H1 (cell line): ENCODE measurements around the gene MIDN. TPM values are rescaled to one million over a fixed set of nuclear protein-coding genes. Genes with fewer than 3 reads are reported as not detected.

Experiments used
- CTCF ChIA-PET: fragments of 300-600 bp; sonication (Branson Sonifier 250); formaldehyde crosslinking; loops from one replicate; lab custom pipeline; 2021; ENCODE audit not compliant: partially characterized antibody; lab: Charles Lee
- POLR2A ChIA-PET: fragments of 300-600 bp; sonication (Branson Sonifier 250); formaldehyde crosslinking; loops from one replicate; lab custom pipeline; 2021; ENCODE audit warnings: inconsistent platforms; ENCODE audit not compliant: partially characterized antibody; lab: Charles Lee
- DNase-seq, 2 experiments: peaks; one replicate each; pipeline versions ENCODE4 v3.0.0 to v3.0.0-alpha.2; 2010 to 2022; ENCODE audit warnings: low spot score in 2 of 2, low read depth in 1 of 2, mixed read lengths in 1 of 2
- FAIRE-seq: peaks from 2 replicates; lab custom pipeline; 2011; peaks lifted over from hg19 to GRCh38; lab: Jason Lieb, UNC
- H2AFZ ChIP-seq: 2 replicates; pipeline ENCODE4 v1.8.1; 2012; ENCODE audit warnings: low read length, inconsistent platforms
- H2AK5ac ChIP-seq: 2 replicates; pipeline ENCODE4 v1.6.1; 2013; ENCODE audit warnings: low read depth, low read length
- H2BK120ac ChIP-seq: replicated peaks from 2 replicates; pipeline ENCODE3; 2013; ENCODE audit warnings: low read depth, low read length, inconsistent platforms
- H2BK12ac ChIP-seq: 2 replicates; pipeline ENCODE4 v1.6.1; 2013; ENCODE audit warnings: low read depth, low read length
- H2BK15ac ChIP-seq: 2 replicates; pipeline ENCODE4 v1.6.1; 2013; ENCODE audit warnings: low read length
- H2BK20ac ChIP-seq: 2 replicates; pipeline ENCODE4 v1.6.1; 2013; ENCODE audit warnings: low read length
- H2BK5ac ChIP-seq: 2 replicates; pipeline ENCODE4 v1.6.1; 2013; ENCODE audit warnings: low read depth, low read length
- H3K14ac ChIP-seq: 2 replicates; pipeline ENCODE4 v1.6.1; 2013; ENCODE audit warnings: inconsistent platforms; ENCODE audit not compliant: insufficient read length
- H3K18ac ChIP-seq: 2 replicates; pipeline ENCODE4 v1.6.1; 2013; ENCODE audit warnings: low read length; ENCODE audit errors: extremely low read depth
- H3K23ac ChIP-seq: 2 replicates; pipeline ENCODE4 v1.6.1; 2013; ENCODE audit warnings: inconsistent platforms; ENCODE audit not compliant: insufficient read length
- H3K23me2 ChIP-seq: 2 replicates; pipeline ENCODE4 v1.6.1; 2013; ENCODE audit warnings: low read depth, low read length
- H3K27ac ChIP-seq: 2 replicates; pipeline ENCODE4 v1.6.1; 2011; ENCODE audit warnings: low read depth, low read length, inconsistent platforms
- H3K27me3 ChIP-seq, 4 experiments: replicated peaks in 1 of 4; 1 replicate in 1 of 4; 2 replicates in 3 of 4; pipeline versions ENCODE4 v1.6.1 to v1.8.1; 2011 to 2013; ENCODE audit warnings: low read length in 3 of 4, mild to moderate bottlenecking in 3 of 4, inconsistent platforms in 2 of 4, mixed read lengths in 2 of 4, moderate library complexity in 1 of 4; ENCODE audit not compliant: control insufficient read depth in 3 of 4, insufficient read depth in 3 of 4; ENCODE audit errors: extremely low read depth in 1 of 4
- H3K36me3 ChIP-seq, 4 experiments: 2 replicates each; pipeline versions ENCODE4 v1.6.1 to v1.8.1; 2011 to 2013; ENCODE audit warnings: mild to moderate bottlenecking in 4 of 4, low read length in 3 of 4, moderate library complexity in 2 of 4, control low read depth in 1 of 4, inconsistent platforms in 1 of 4; ENCODE audit not compliant: insufficient read depth in 4 of 4, control insufficient read depth in 2 of 4
- H3K4ac ChIP-seq: replicated peaks from 2 replicates; pipeline ENCODE3; 2013; ENCODE audit warnings: low read length, low read depth, mixed read lengths, inconsistent platforms; ENCODE audit not compliant: insufficient read length
- H3K4me1 ChIP-seq, 4 experiments: replicated peaks in 1 of 4; 1 replicate in 1 of 4; 2 replicates in 3 of 4; pipeline versions ENCODE4 v1.6.1 to v1.8.1; 2011 to 2013; ENCODE audit warnings: low read length in 3 of 4, inconsistent platforms in 2 of 4, mixed read lengths in 1 of 4; ENCODE audit not compliant: insufficient read depth in 4 of 4, control insufficient read depth in 3 of 4
- H3K4me2 ChIP-seq, 2 experiments: 2 replicates each; pipeline versions ENCODE4 v1.6.1 to v1.8.1; 2011 to 2013; ENCODE audit warnings: low read depth in 2 of 2, low read length in 2 of 2, control low read depth in 1 of 2, inconsistent platforms in 1 of 2, mild to moderate bottlenecking in 1 of 2; ENCODE audit not compliant: insufficient read depth in 1 of 2
- H3K4me3 ChIP-seq, 4 experiments: fragments of 200-600, 300-600 bp in 1 of 4; sonication (generic), shearing (Covaris generic), sonication (Bioruptor Twin) in 1 of 4; 2 replicates each; pipeline versions ENCODE4 v1.5.1 to v1.8.1; 2011 to 2016; ENCODE audit warnings: low read length in 4 of 4, low read depth in 3 of 4, control low read depth in 2 of 4, inconsistent platforms in 2 of 4, mild to moderate bottlenecking in 2 of 4, mixed read lengths in 1 of 4, moderate library complexity in 1 of 4; ENCODE audit not compliant: insufficient read depth in 2 of 4; ENCODE audit errors: extremely low read depth in 1 of 4
- H3K56ac ChIP-seq: replicated peaks from 2 replicates; pipeline ENCODE3; 2013; ENCODE audit warnings: low read depth, mild to moderate bottlenecking, mixed read lengths, low read length, inconsistent platforms; ENCODE audit not compliant: insufficient read length
- H3K79me1 ChIP-seq: 2 replicates; pipeline ENCODE4 v1.6.1; 2013; ENCODE audit warnings: low read depth, low read length, control low read depth
- H3K79me2 ChIP-seq, 2 experiments: 2 replicates each; pipeline versions ENCODE4 v1.6.1 to v1.8.1; 2012 to 2013; ENCODE audit warnings: low read length in 2 of 2, mild to moderate bottlenecking in 2 of 2, inconsistent platforms in 1 of 2; ENCODE audit not compliant: insufficient read depth in 2 of 2, control insufficient read depth in 1 of 2
- H3K9ac ChIP-seq, 4 experiments: replicated peaks in 1 of 4; 1 replicate in 1 of 4; 2 replicates in 3 of 4; pipeline versions ENCODE4 v1.6.1 to v1.8.1; 2011 to 2013; ENCODE audit warnings: low read depth in 3 of 4, low read length in 3 of 4, control low read depth in 2 of 4, mild to moderate bottlenecking in 2 of 4, moderate library complexity in 2 of 4, inconsistent platforms in 1 of 4; ENCODE audit errors: extremely low read depth in 1 of 4
- H3K9me3 ChIP-seq, 2 experiments: 2 replicates each; pipeline versions ENCODE4 v1.6.1 to v1.8.1; 2012 to 2013; ENCODE audit warnings: mild to moderate bottlenecking in 2 of 2, moderate library complexity in 2 of 2, control low read depth in 1 of 2, inconsistent platforms in 1 of 2, low read depth in 1 of 2, low read length in 1 of 2, mixed read lengths in 1 of 2; ENCODE audit not compliant: insufficient read depth in 2 of 2
- H4K20me1 ChIP-seq, 2 experiments: replicated peaks in 1 of 2; 2 replicates each; pipeline versions ENCODE3 to v1.8.1; 2011 to 2013; ENCODE audit warnings: inconsistent platforms in 2 of 2, low read length in 2 of 2, mild to moderate bottlenecking in 1 of 2; ENCODE audit not compliant: insufficient read depth in 2 of 2, control insufficient read depth in 1 of 2
- H4K5ac ChIP-seq: 2 replicates; pipeline ENCODE4 v1.6.1; 2013; ENCODE audit warnings: low read length, low read depth, mixed read lengths, inconsistent platforms; ENCODE audit not compliant: insufficient read length
- H4K8ac ChIP-seq: 2 replicates; pipeline ENCODE4 v1.8.0; 2013; ENCODE audit warnings: mild to moderate bottlenecking, moderate library complexity, low read length, inconsistent platforms; ENCODE audit not compliant: insufficient read depth; ENCODE audit errors: extremely low read depth
- H4K91ac ChIP-seq: replicated peaks from 2 replicates; pipeline ENCODE3; 2013; ENCODE audit warnings: low read length, mixed read lengths, inconsistent platforms; ENCODE audit not compliant: insufficient read length
- CBX5 ChIP-seq: fragments of 300-800, 300-1000 bp; sonication (generic); IDR thresholded peaks from 2 replicates; pipeline ENCODE4 v1.7.1; 2016; ENCODE audit warnings: antibody characterized with exemption, low read length, low read depth
- POLR2AphosphoS5 ChIP-seq: IDR thresholded peaks from 2 replicates; pipeline ENCODE4 v1.6.1; 2011; ENCODE audit warnings: low read depth, low read length
- RAD21 ChIP-seq, 2 experiments: IDR thresholded peaks in 1 of 2; conservative IDR thresholded peaks in 1 of 2; 2 replicates each; pipeline ENCODE4 v1.6.1; 2011; ENCODE audit warnings: low read depth in 2 of 2, low read length in 2 of 2, improper control_type of control experiment in 1 of 2, inconsistent platforms in 1 of 2, mild to moderate bottlenecking in 1 of 2, moderate library complexity in 1 of 2
- RNF2 ChIP-seq: fragments of 200-900, 300-1000 bp; sonication (generic); IDR thresholded peaks from 2 replicates; pipeline ENCODE4 v1.7.1; 2016; ENCODE audit warnings: borderline replicate concordance, low read depth, mild to moderate bottlenecking, antibody characterized with exemption, low read length; ENCODE audit not compliant: poor library complexity, severe bottlenecking; ENCODE audit errors: missing control alignments
- SAP30 ChIP-seq: fragments of 300-600 bp; sonication (generic); IDR thresholded peaks from 2 replicates; pipeline ENCODE4 v1.7.1; 2012; ENCODE audit warnings: low read length, moderate library complexity, mild to moderate bottlenecking, inconsistent platforms; ENCODE audit not compliant: insufficient read depth, insufficient replicate concordance
- SIN3A ChIP-seq, 2 experiments: IDR thresholded peaks in 1 of 2; conservative IDR thresholded peaks in 1 of 2; 2 replicates each; pipeline ENCODE4 v1.6.1; 2011 to 2012; ENCODE audit warnings: low read length in 2 of 2, improper control_type of control experiment in 1 of 2, low read depth in 1 of 2, mild to moderate bottlenecking in 1 of 2
- WGBS, 2 experiments: shearing (Covaris generic) in 1 of 2; methylation state at CpG; one replicate each; pipeline versions ENCODE4 v1.1.6 to v1.1.7; 2013 to 2015; ENCODE audit warnings: low lambda C conversion rate in 2 of 2, mixed read lengths in 2 of 2, inconsistent platforms in 1 of 2, low coverage in 1 of 2, missing lambda C conversion rate in 1 of 2; ENCODE audit not compliant: insufficient replicate concordance in 2 of 2, insufficient coverage in 1 of 2, insufficient read length in 1 of 2; ENCODE audit errors: extremely low coverage in 1 of 2, missing lambda C conversion rate in 1 of 2; 5-methylcytosine and 5-hydroxymethylcytosine counted together
- polyA plus RNA-seq, 7 experiments: library from polyadenylated mRNA; depleted of rRNA in 3 of 7; stranded (reverse) in 5 of 7; unstranded in 2 of 7; fragments of >200 nt in 5 of 7; fragments of 200-250 nt in 2 of 7; gene quantifications; 1 replicate in 5 of 7; 2 replicates in 1 of 7; 4 replicates in 1 of 7; pipeline versions ENCODE4 v1.2.1 to v1.2.3, GENCODE V29; 2011 to 2013; ENCODE audit warnings: missing spikeins in 2 of 7, mixed read lengths in 2 of 7
- total RNA-seq: library from RNA; stranded (reverse); fragmentation: NEBNext Ultra II Directional; extraction: Animal tissue kit (Norgen Biotek cat#: 25700); gene quantifications from 2 replicates; pipeline ENCODE4 v1.2.1, GENCODE V29; 2021
- TF ChIP-seq, protein P1 (sequence below): IDR thresholded peaks from 2 replicates; pipeline ENCODE4 v1.6.1; 2012; ENCODE audit warnings: inconsistent platforms
- TF ChIP-seq, protein P2 (sequence below): IDR thresholded peaks from 2 replicates; pipeline ENCODE4 v1.6.1; 2012; ENCODE audit warnings: inconsistent platforms

MIDN gene
- total and polyA plus RNA-seq, 2 of the 8 experiments (the other 6 are each of a cell fraction or from before 2014, with no cell fraction given) = 39.8 to 159 TPM

DNA sequence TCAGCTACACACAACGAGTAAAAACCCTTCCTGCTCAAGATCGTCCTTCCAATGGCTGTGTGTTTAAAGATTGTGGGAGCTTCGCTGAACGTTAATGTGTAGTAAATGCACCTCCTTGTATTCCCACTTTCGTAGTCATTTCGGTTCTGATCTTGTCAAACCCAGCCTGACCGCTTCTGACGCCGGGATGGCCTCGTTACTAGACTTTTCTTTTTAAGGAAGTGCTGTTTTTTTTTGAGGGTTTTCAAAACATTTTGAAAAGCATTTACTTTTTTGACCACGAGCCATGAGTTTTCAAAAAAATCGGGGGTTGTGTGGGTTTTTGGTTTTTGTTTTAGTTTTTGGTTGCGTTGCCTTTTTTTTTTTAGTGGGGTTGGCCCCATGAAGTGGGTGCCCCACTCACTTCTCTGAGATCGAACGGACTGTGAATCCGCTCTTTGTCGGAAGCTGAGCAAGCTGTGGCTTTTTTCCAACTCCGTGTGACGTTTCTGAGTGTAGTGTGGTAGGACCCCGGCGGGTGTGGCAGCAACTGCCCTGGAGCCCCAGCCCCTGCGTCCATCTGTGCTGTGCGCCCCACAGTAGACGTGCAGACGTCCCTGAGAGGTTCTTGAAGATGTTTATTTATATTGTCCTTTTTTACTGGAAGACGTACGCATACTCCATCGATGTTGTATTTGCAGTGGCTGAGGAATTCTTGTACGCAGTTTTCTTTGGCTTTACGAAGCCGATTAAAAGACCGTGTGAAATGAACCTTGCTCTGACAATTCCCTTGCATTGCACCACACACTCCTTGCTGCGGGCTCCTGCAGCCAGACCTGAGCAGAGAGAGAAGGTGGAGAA is 24.3 kb downstream of the MIDN start:
- Histone ChIP-seq H3K9me3 (no peaks in the 10 kb centered on the region), H3K79me2 (peaks cover 5 to 38% of the 10 kb centered on the region in 2 experiments), H3K4ac (no peak overlapping the region), H3K4me3 (no peak overlapping the region), H3K23ac (no peak overlapping the region), H4K5ac (no peak overlapping the region), H2BK5ac (no peak overlapping the region), H4K91ac (no peak overlapping the region), H3K18ac (no peak overlapping the region), H2BK120ac (no peak overlapping the region), H2BK15ac (no peak overlapping the region), H3K14ac (no peak overlapping the region), H2BK20ac (no peak overlapping the region), H3K4me2 (peak overlapping the region in 1 of 2 experiments; percentile 80; a peak in 1 of 4 replicates), H4K8ac (peak overlapping the region; percentile 36; the same call in 1 of the 2 replicates), H3K9ac (no peak overlapping the region), H2BK12ac (no peak overlapping the region), H2AFZ (no peak overlapping the region), H4K20me1 (peaks cover 7 to 23% of the 10 kb centered on the region in 2 experiments), H3K23me2 (peaks cover 18% of the 10 kb centered on the region; the same call in 1 of the 2 replicates), H3K36me3 (peaks cover 33 to 46% (median 41%) of the 10 kb centered on the region in 4 experiments), H2AK5ac (no peak overlapping the region), H3K4me1 (peaks cover 4 to 38% (median 31%) of the 10 kb centered on the region in 4 experiments), H3K79me1 (peaks cover 22% of the 10 kb centered on the region), H3K56ac (no peak overlapping the region), H3K27ac (no peak overlapping the region), H3K27me3 (peaks cover 0 to 3% (median 2%) of the 10 kb centered on the region in 4 experiments; a peak in 3 of 7 replicates)
- WGBS, 2 experiments = 93% methylated on average over 33 of the region's 33 CpGs; no CpG with 5 or more reads in 1 of the 2 experiments
- ChIA-PET POLR2A (interaction anchor here (0.6 to 11.4 kb wide), 26 partner anchors 11 to 423 kb away, joined by 3 to 331 read pairs (median 4); partner anchors contain the start of genes ATP5F1D, CBARP, CIRBP and GPX4), CTCF (interaction anchor here (0.6 to 3.1 kb wide), 3 partner anchors 11 to 147 kb away, joined by 3 to 29 read pairs (median 9); no protein-coding TSS in a partner anchor)
- no peak for DNase-seq
- FAIRE-seq = no peak
- TF ChIP-seq RNF2 (no peak), RAD21 (IDR thresholded peaks at IDR 0.05 in 1 of 2, conservative IDR thresholded peaks at IDR 0.05 in 1 of 2; ENCODE audit: low read depth in 2 of 2, low read length in 2 of 2) (no peak), POLR2AphosphoS5 (no peak; the same call in 1 of the 2 replicates), SAP30 (no peak), CBX5 (no peak), SIN3A (conservative IDR thresholded peaks at IDR 0.05 in 1 of 2, IDR thresholded peaks at IDR 0.05 in 1 of 2; ENCODE audit: low read depth in 1 of 2, low read length in 2 of 2) (no peak)
- TF ChIP-seq, protein P1, sequence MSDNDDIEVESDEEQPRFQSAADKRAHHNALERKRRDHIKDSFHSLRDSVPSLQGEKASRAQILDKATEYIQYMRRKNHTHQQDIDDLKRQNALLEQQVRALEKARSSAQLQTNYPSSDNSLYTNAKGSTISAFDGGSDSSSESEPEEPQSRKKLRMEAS = no peak
- TF ChIP-seq, protein P2, sequence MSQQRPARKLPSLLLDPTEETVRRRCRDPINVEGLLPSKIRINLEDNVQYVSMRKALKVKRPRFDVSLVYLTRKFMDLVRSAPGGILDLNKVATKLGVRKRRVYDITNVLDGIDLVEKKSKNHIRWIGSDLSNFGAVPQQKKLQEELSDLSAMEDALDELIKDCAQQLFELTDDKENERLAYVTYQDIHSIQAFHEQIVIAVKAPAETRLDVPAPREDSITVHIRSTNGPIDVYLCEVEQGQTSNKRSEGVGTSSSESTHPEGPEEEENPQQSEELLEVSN = no peak
